GM18526 (cell line): Measurements from ENCODE around the gene ANO4.

Source experiments
- POLR2A ChIP-seq: IDR thresholded peaks from 3 replicates; pipeline ENCODE4 v1.6.1; 2011; ENCODE audit not compliant: insufficient read length; ENCODE audit errors: extremely low read depth

The ANO4 gene

DNA sequence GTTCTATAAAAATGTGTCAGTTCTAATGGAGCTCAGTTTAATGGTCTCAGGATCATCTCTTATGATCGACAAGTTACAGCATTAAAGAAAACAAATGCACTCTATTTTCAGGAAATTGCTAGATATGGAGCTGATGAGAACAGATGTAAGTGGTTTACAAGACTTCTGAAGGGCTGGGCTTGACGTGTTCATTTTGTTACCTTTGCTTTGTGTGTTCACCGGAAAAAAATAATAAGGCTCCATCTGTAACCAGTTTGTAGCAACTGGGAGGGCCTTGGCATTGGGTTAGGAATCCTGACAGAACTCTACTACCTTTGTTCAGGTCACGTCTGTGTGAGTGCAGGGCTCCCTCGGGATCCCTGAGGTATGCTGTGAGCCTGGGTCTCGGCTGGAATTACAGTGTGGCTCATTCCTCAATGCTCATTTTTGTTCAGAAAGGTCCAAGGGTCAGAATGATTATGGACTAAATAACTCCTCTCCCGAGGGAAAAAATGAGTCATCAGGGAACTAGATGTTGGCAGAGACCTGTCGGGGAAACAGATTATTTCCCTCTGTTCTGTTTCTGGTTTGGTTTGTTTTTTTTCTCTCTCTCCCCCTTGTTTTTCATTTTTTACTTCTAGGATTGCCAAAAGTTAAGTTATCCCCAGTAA, 257.4 kb downstream of the ANO4 start:
- TF ChIP-seq POLR2A = no peak

DNA sequence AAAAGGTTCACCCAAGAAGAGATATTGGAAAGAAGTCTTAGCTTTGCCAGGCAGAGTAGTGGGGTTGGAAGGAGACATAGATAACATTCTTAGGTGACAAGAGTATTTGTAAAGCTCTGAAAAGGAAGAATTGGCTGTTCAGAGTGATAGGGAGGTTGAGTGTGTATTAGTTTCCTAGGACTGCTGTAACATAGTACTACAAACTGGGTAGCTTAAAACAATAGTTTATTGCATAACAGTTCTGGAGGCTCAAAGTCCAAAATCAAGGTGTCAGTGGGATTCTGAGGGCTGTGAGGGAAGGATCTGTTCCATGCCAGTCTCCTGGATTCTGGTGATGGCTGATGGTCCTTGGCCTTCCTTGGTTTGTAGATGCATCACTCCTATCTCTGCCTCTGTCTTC, 258.6 kb downstream of the ANO4 start:
- no peak for TF ChIP-seq POLR2A

DNA sequence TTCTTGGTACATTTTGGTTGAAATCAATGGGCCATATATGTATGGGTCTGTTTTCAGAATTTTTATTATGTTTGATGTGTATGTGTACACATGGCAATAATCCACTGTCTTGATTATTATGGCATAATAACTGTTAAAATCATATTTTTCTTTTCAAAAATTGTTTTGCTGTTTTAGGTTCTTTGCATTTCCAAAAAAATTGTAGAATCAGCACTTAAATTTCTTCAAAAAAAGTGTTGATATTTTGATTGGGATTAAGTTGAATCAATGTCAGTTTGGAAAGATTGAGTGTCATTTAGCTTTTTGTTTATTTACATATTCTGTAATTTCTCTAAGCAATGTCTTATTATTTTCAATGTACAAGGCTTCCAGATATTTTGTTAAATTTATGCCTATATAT, 261.4 kb downstream of the ANO4 start:
- TF ChIP-seq POLR2A = no peak

DNA sequence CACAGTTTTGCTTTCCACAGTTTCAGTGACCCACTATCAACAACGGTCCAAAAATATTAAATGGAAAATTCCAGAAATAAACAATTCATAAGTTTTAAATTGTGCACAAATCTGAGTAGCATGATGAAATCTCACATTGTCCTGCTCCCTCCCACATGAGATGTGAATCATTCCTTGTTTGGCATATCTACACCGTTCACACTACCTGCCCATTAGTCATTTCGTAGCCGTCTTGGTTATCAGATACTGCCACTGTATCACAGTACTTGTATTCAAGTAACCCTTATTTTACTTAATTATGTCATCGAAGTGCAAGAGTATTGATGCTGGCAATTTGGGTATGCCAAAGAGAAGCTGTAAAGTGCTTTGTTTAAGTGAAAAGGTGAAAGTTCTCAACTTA, 270.1 kb downstream of the ANO4 start:
- no peak for TF ChIP-seq POLR2A

DNA sequence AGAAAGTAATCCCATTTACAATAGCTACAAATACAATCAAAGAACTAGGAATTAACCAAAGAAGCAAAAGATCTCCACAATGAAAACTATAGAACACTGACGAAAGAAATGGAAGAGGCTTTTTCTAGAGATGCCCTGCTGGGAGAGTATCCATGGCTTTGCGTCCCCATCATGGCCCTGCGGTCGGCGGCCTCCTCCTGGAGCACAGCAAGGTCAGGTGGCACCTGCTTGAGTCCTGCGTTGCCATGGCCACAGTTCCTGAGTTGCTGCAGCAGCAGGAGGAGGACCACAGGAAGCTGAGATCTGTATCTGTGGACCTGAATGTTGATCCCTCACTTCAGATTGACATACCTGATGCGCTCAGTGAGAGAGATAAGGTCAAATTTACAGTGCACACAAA, 271.9 kb downstream of the ANO4 start:
- TF ChIP-seq POLR2A = no peak

DNA sequence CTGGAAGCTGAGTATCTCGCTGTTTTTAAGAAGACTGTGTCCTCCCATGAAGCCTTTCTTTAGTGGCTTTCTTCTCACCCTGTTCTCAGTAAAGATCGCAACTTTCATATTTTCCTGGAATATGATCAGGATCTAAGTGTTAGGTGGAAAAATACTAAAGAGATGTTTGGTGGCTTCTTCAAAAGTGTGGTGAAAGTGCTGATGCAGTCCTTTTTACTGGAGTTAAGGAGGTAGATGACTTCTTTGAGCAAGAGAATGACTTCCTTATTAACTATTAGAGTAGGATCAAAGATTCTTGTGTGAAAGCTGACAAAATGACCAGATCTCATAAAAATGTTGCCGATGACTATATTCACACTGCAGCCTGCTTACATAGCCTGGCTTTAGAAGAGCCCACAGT, 273.8 kb downstream of the ANO4 start:
- no peak for TF ChIP-seq POLR2A

DNA sequence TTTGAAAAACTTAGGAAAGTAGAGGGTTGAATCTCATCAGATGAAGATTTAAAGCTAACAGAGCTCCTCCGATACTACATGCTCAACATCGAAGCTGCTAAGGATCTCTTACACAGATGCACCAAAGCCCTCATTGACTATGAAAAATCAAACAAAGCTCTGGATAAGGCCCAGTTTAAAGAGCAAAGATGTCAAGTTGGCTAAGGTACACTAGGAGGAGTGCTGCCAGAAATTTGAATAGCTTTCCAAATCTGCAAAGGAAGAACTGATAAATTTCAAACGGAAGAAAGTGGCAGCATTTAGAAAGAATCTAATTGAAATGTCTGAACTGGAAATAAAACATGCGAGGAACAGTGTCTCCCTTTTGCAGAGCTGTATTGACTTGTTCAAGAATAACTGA, 274.3 kb downstream of the ANO4 start:
- no peak for TF ChIP-seq POLR2A

DNA sequence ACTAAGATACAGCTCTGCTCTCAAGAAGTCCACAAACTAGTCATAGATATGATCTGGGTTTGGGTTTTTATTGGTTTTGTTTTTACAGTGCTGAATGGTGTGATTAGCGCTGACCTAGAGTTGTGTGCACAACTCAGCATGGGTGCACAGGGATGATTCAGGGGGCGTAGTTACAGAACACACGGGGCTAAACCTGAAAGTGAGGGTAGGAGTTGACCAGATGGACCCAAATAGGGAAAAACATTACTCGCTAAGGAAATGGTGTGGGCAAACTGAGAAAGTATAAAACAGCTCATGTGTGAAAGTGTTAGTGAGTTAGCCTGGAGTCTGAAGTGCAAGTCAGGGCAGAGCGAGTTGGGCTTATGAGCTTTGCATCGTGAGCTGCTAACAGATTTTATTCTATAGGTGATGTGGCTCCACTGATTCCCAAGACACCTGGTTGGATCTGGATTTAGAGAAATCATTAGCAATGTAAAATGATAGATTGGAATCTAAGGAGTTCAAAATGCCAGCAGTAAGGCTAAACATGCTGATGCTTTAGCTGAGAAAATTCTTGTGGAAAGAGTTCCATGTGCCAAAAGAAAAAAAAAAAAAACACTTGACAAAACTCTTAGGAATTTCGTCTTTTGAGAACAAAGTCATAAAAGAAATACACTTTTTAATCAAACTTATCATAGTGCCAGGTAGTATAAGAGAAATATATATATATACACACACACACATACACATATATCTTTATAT, 280.5 kb downstream of the ANO4 start:
- TF ChIP-seq POLR2A = no peak

DNA sequence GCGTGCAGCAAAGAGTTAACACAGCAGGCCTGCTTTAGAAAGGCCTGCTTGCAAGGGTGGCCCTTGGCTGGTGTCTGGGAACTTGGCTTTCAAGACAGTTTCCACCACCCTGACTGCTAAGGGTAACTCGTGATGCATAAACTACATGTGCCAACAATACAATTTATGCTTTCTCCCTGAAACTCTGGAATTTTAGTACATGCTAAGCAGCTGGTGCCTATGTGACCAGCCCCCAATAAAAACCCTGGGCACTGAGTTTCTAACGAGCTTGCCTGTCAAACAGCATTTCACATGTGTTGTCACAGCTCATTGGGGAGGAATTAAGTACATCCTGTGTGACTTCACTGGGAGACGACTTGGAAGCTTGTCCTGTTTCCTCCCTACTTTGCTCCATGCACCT, 282.3 kb downstream of the ANO4 start:
- no peak for TF ChIP-seq POLR2A

DNA sequence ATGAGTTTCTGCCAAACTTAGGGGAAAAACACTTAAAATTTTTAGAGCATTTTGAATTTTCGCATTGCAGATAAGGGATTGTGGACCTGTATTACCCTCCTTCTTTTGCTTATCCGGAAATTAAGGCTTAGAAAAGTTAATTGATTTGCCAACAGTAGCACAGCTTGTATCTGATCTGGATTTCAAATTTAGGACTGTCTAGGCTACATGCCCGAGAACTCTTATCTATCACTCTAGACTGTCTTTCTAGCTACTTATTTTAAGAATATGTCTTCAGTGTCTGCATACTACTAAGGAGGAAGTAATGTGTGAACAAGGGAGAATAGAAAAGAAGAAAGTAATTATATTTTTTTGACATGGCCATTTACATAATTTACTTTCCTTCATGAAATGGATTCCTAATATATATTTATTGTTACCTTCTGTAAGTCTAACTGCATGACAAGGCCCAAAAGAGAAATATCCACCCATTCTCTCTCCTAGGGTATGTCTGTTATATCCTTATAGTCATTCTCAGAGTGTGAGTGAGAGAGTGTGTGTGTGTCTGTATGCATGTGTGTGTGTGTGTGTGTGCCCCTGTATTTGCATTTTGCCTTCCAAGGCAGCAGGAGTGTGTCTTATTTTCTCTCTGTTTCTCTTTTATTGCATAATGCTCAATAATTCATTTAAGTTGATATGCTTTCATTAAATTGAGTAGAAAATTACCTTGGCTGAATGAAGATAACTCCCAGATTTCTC, 283.4 kb downstream of the ANO4 start:
- TF ChIP-seq POLR2A = no peak

DNA sequence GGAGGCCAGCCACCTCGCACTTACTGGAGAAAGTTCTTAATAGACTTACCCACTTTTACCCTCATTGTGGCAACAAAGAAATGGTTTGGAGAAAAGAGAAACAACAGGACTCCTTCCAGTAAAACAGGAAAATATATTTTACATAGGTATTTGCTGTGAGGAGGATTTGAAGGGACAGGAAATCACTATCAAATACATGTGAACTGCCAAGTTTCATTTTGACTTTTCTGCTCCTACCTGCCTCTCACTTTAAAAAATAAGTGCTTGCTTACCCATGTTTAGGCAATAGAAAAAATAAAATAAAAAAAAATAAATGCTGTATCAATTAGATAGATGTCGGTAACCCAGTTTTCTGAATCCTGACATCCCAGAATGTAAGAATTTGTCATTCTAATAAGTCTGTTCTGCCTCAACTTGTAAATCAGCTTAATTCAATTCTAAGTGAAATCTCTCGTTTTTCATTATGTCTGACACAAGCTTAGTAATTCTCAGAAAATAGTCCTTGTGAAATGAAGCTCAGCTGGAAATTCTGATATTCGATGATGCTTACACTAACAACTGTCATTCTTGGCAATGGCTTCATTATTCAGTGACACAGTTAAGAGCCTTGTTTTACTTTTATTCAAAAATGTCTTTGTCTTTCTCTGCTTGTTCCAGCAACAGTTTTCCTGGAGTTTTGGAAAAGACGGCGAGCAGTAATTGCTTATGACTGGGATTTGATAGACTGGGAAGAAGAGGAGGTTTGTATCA, 284.1 kb downstream of the ANO4 start:
- no peak for TF ChIP-seq POLR2A

DNA sequence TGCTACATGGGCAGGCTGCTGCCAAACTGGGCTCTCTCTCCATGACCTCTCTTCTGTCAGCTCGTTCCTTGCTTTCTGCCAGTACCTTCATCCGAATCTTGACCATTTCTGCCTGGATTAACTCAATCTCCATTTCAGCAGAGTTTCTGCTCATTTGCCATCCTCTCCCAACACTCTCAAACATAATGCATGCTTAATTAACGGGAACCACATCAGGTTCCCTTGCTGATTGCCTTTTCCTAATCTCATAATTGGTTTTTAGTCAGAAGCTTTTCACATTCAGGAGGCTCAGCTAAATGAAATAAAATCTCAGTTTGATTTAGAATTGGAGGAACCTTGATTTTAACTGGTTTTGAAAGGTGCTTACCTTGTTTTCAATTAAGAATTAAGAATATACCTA, 288.1 kb downstream of the ANO4 start:
- no peak for TF ChIP-seq POLR2A

DNA sequence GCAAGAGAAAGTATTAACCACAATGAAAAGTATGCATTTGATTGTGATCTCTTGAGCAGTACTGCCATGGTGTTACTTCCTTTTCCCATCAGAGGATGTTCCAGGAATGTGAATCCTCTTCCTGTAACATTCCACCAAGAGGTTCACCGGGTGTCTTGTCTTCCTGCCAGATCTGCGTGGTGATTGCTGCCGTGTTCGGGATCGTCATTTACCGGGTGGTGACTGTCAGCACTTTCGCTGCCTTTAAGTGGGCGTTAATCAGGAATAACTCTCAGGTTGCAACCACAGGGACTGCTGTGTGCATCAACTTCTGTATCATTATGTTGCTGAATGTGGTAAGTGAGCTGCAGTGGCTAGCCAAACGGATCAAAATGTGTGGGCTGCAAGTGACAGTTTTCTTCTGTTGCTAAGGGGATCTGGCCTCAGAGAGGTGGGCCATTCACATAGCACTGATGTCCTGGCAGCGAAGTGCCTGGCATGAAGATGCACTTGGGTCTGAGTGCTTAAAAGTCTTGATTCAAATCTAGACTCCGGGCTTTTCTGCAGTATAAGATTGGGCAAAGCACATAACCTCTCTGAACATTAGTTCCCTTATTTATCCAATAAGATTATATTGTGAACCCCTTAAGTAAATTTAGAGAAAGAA, 292.0 kb downstream of the ANO4 start:
- TF ChIP-seq POLR2A = no peak

DNA sequence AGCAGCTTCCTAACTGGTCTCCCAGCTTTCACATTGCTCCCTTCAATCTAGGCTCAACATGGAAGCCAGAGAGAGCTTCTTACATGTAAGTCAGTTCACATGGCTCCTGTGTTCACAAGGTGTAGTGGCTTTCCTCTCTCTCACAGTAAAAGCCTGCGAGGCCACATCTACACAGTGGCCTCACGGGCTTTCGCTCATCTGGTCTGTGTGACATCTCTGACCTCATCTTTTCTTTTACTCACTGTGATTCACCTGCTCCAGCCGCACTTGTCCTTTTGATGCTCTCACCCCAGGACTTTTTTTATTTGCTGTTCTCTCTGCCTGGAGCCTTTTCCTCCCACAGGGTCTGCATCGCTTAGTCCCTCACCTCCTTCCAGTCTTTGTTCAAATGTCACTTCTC, 293.3 kb downstream of the ANO4 start:
- no peak for TF ChIP-seq POLR2A

DNA sequence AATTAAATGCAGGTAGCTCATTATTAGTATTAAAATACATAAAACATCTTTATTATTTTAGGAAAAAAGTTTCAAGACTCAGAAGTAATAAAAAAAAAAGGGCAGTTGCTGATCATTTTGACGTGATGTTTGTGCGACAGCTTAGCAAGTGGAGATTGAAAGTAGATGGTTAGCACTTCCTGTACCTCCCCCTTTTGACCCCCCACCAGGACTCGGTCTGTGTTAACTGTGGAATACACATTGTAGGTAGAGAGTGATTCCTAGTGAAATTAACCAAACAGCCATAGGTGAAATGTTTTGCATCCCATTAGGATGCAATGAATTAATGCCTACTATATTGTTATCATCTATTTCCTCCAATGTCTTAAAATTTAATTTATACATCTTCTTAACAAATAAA, 294.7 kb downstream of the ANO4 start:
- no peak for TF ChIP-seq POLR2A
